Stimulated activated CD8-positive, alpha-beta memory T cell treated with anti-CD3 and anti-CD28 coated beads, Interleukin-2, amount 100 ng/mL, for 48 hours (primary cell): ENCODE measurements around the gene SLFNL1.

Experiments
- DNase-seq, 2 donors: peaks; one replicate each; pipeline ENCODE4 v3.0.0-alpha.2; 2020; ENCODE audit warnings: low read depth in 2 of 2

The SLFNL1 gene

GRCh38 chr1:41021526-41022308 is at the start of gene SLFNL1:
SLFNL1 (minus strand) TSS chr1:41021725; CDS start chr1:41020660, 1,065 bp downstream.
- no peak for DNase-seq

GRCh38 chr1:41056907-41057306 is 35.4 kb upstream of the SLFNL1 start:
- DNase-seq, result no peak

- no peak for DNase-seq
These were observed 31.8 kb upstream of the SLFNL1 start for GRCh38 chr1:41053316-41053715.

GRCh38 chr1:41051022-41051421 is 29.5 kb upstream of the SLFNL1 start:
- no peak for DNase-seq

- DNase-seq, result no peak
These were observed 27.0 kb upstream of the SLFNL1 start for GRCh38 chr1:41048540-41048939.

- no peak for DNase-seq
These were observed 24.8 kb upstream of the SLFNL1 start for GRCh38 chr1:41046347-41046775.

GRCh38 chr1:41045740-41046139 is 24.2 kb upstream of the SLFNL1 start:
- DNase-seq, result no peak

DNA sequence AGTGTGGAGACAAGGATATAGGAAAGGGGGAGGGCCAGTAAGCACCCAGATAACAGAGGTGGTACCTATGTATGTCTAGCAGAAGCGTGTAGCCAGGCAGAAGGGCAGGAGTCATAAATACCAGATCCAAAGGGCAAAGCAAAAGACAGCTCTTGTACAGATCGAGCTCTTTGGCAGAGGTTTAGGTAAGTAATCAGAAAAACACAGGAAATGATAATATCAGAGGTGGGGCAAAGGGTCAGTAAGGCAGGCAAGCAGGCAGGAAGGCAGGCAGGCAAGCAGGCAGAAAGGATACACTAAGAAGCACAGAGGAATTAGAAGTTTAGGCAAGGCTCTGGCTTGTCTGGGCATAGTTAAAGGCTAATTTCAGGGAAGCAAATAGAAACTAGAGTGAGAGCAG is 22.7 kb upstream of the SLFNL1 start:
- DNase-seq, result no peak

GRCh38 chr1:41041614-41042270 is 20.2 kb upstream of the SLFNL1 start:
- no peak for DNase-seq

- no peak for DNase-seq
These were observed 16.6 kb upstream of the SLFNL1 start for GRCh38 chr1:41038110-41038509.

DNA sequence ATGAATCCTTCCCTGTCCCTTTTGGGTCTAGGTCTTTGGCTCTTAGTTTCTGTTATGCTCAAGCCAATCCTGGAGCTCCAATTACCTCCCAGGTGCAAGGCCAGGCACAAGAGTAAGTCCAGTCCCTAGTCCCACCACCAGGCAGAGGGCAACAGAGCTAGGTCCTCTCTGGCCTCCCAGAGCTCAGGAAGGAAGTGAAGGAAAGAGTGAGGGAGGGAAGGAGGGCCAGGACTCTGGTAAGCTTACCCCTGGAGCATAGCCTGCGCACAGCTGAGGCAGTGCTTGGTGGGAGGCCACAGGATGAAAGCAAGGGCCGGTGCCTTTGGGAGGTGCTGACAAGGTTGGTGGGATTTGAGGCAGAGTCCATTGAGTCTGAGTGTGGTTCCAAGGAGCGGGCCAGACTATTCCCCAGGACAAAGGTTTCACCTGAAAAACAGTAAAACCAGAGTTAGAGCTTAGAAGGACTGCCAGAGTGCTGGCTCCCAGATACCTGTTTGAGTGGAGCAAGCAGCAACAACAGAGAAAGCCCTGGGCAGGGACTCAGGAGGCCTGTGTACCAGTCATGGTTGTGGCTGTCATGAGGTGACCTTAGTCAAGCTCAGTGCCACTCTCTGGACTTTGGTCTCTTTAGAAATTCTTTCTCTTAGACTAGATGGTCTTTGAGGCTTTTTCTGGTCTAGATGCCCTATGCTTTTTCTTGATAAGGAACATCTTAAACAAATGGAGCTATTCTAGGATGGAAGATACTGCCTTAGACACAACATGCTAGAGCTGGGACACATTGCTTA is 15.8 kb upstream of the SLFNL1 start:
- no peak for DNase-seq

- DNase-seq, result no peak
These were observed 11.7 kb upstream of the SLFNL1 start for GRCh38 chr1:41033272-41033671.

GRCh38 chr1:41032147-41032546 is 10.6 kb upstream of the SLFNL1 start:
- DNase-seq, result no peak

DNA sequence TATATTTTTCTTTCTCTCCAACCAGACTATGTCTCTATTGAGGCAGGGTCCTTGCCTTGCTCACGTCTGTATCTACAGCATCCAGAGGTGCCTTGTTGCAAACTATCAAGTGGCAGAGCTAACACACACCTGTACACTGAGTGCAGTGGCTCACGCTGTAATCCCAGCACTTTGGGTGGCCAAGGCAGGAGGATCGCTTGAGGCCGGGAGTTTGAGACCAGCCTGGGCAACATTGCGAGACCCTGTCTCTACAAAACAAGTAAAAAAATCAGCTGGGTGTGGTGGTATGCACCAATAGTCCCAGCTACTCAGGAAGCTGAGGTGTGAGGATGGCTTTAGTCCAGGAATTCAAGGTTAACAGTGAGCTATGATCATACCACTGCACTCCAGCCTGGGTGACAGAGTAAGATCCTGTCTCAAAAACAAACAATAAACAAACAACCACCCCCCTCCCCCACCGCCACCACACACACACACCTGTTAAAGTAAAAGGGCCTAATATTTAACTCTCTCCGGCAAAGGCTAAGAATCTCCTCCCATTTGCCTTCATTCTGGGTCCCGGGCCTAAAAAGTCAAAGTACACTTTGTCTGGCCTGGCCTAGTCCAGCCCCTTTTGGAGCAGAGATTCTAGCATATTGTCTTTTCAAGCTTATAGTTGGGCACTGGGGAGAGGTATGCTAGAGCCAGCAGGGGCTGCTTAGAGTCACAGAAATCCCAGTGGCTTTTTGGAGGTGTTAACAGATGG is 9.5 kb upstream of the SLFNL1 start:
- DNase-seq, result no peak

DNA sequence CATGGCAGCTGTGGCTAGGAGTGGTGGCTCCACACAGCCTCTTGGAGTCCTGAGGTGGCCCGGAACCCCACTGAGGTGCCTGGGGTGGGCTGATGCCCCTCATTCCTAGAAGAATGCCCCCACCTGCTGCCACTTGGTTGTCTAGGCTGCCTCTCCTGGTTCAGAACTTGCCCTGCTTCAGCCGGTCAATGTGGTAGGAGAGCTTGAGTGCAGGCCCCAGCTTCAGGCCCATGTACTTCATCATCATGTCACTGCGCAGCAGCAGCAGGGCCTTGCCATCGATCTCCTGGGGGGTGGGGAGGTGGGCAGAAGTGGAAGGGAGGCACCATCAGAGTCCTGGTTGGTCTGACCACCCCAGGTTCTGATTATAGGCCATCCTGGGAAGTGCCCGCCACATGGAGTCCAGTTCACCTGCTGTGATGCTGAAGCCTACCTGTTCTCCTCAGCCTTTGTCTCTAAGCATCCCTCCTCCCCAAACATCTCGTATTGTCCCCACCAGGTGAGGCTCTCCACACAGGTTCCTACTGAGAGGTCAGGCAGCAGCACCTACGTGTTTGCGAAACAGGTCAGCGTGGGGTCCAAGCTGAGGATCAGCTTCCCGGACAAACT is 6.6 kb upstream of the SLFNL1 start:
- no peak for DNase-seq

DNA sequence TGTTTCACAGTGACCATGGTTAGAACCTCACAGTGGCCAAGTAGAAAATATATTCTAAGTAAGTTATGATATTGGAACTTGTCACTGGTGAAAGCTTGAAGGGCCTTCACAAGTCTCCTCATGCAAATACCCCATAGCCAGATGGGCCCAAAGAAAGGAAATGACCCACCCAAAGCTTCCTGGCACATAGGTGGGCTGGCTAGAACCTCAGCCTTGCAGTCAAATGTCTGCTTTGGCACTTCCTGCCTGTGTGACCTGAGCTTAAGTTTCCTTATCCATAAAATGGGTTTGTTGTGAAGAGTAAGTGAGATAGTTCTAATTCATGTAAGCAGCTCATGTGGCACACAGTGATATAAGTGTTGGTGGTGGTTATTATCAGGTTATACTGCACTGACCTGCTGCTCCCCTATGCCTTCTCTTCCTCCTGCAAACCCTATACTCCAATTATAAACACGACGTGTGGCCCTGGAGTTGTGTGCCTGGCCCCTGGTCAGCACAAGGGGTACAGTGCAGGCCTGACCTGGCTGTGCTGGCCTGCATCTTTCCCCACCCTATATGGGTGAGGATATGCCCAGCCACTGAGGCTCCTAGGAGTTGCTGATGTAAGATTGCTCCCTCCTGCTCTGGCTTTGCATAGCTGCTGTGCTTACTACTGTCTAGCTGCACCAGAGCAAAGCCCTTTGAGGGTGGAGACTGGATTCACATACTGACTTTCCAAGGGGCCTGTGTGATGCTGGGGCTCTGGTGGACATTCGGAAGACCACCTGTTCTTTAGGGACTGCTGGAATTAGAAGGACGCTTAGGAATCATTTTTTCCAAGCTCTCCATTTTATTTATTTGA is 4.7 kb upstream of the SLFNL1 start:
- no peak for DNase-seq

GRCh38 chr1:41024953-41025352 is 3.4 kb upstream of the SLFNL1 start:
- DNase-seq, result no peak

DNA sequence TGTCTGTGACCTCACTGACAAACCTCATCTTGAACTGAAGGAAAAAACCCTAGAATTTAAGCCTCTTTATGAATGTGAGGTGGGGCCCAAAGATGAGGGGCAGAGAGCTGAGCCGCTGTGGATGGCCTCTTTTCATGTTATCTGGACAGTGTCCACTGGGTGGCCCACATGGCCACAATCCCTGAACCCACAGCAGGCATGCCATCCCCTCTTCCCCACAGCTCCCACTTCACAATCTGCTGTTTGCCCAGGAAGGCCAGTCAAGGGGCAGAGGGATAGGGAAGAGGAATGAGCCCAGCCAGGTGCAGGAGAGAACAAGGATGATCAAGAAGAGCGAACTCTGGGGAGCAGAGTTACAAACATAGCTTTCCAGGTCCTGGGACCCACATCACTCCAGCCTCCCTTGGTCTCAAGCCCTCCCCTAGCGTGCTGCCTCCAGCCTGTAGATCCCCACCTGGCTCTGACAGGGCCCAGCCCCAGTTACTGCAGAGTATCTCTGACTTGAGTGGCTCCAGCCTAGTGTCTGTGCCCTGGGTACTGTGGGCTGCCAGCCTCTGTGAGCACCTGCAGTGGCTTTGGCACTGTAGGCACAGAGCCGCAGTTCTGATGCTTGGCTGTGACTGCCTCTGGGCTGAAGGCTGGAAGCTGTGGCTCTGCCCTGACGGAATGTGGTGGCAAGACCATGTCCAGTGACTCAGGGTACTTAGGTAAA is 1.9 kb upstream of the SLFNL1 start:
- no peak for DNase-seq

GRCh38 chr1:41022424-41022823 is 899 bp upstream of the SLFNL1 start:
- no peak for DNase-seq

- DNase-seq, result no peak
These were observed 871 bp downstream of the SLFNL1 start for GRCh38 chr1:41020654-41021053.
